GM23248 (cell line): ENCODE measurements around the gene FZD10. TPM values are rescaled to one million over a fixed set of nuclear protein-coding genes. Genes with fewer than 3 reads are reported as not detected.

Experiments used
- DNase-seq: peaks from one replicate; pipeline ENCODE4 v3.0.0-alpha.2; 2015
- H2AFZ ChIP-seq: fragments of 200-600 bp; sonication (generic); 2 replicates; pipeline ENCODE4 v1.6.1; 2016; ENCODE audit warnings: antibody characterized with exemption
- H3F3A ChIP-seq: fragments of 200-600 bp; sonication (generic); 2 replicates; pipeline ENCODE4 v1.6.1; 2016; ENCODE audit warnings: mild to moderate bottlenecking, antibody characterized with exemption, mixed run types; ENCODE audit not compliant: insufficient read depth
- H3K27ac ChIP-seq: fragments of 200-600 bp; sonication (generic); 2 replicates; pipeline ENCODE4 v1.5.1; 2016; ENCODE audit warnings: mild to moderate bottlenecking
- H3K27me3 ChIP-seq: fragments of 200-600 bp; sonication (generic); replicated peaks from 2 replicates; pipeline ENCODE4 v1.6.1; 2016; ENCODE audit warnings: mild to moderate bottlenecking; ENCODE audit not compliant: insufficient read depth
- H3K36me3 ChIP-seq: fragments of 200-600 bp; sonication (generic); 2 replicates; pipeline ENCODE4 v1.6.1; 2016; ENCODE audit warnings: low read depth, mild to moderate bottlenecking
- H3K4me1 ChIP-seq: fragments of 200-600 bp; sonication (generic); 2 replicates; pipeline ENCODE4 v1.6.1; 2016; ENCODE audit warnings: mild to moderate bottlenecking; ENCODE audit not compliant: insufficient read depth
- H3K4me2 ChIP-seq: fragments of 200-600 bp; sonication (generic); one replicate; pipeline ENCODE4 v1.6.1; 2016; ENCODE audit warnings: mild to moderate bottlenecking; ENCODE audit not compliant: unreplicated experiment
- H3K4me3 ChIP-seq: fragments of 200-600 bp; sonication (generic); 2 replicates; pipeline ENCODE4 v1.5.1; 2016; ENCODE audit warnings: mild to moderate bottlenecking
- H3K79me2 ChIP-seq: fragments of 200-600 bp; sonication (generic); 2 replicates; pipeline ENCODE4 v1.6.1; 2016; ENCODE audit warnings: mild to moderate bottlenecking; ENCODE audit not compliant: insufficient read depth
- H3K9ac ChIP-seq: fragments of 200-600 bp; sonication (generic); 2 replicates; pipeline ENCODE4 v1.6.1; 2016; ENCODE audit warnings: mild to moderate bottlenecking
- H3K9me2 ChIP-seq: fragments of 200-600 bp; sonication (generic); 2 replicates; pipeline ENCODE4 v1.6.1; 2016; ENCODE audit warnings: mixed run types, mild to moderate bottlenecking, moderate library complexity; ENCODE audit not compliant: insufficient read depth
- H3K9me3 ChIP-seq: fragments of 200-600 bp; sonication (generic); one replicate; pipeline ENCODE4 v1.6.1; 2017; ENCODE audit warnings: low read depth
- H4K20me1 ChIP-seq: fragments of 200-600 bp; sonication (generic); 2 replicates; pipeline ENCODE4 v1.6.0; 2016; ENCODE audit not compliant: insufficient read depth
- EZH2 ChIP-seq: fragments of 200-600 bp; sonication (generic); IDR thresholded peaks from 2 replicates; pipeline ENCODE4 v1.6.1; 2018; ENCODE audit warnings: antibody characterized with exemption, mild to moderate bottlenecking; ENCODE audit not compliant: insufficient read depth, poor library complexity, severe bottlenecking
- EZH2phosphoT487 ChIP-seq: fragments of 200-600 bp; sonication (generic); IDR thresholded peaks from 2 replicates; pipeline ENCODE4 v1.6.1; 2018; ENCODE audit warnings: antibody characterized with exemption, moderate library complexity, mild to moderate bottlenecking, low read depth; ENCODE audit not compliant: insufficient read depth
- WGBS, 2 experiments: methylation state at CpG; one replicate each; pipeline ENCODE4 v1.1.6; 2015 to 2017; ENCODE audit warnings: low lambda C conversion rate in 2 of 2, low coverage in 1 of 2; ENCODE audit errors: missing lambda C conversion rate in 2 of 2; 5-methylcytosine and 5-hydroxymethylcytosine counted together
- in situ Hi-C: fragments of 300-500 bp; cut with MboI; formaldehyde crosslinking; loops from 2 replicates; pipeline ENCODE4 v1.15.0; 2020
- polyA plus RNA-seq: library from polyadenylated mRNA; unstranded; fragments of >200 nt; fragmentation: Nextera tagmentation; extraction: Ambion mirVana; gene quantifications from 2 replicates; pipeline ENCODE4 v1.2.1, GENCODE V29; 2016
- total RNA-seq: library from RNA; depleted of rRNA; stranded (reverse); fragments of >200 nt; shearing (Covaris generic); gene quantifications from 2 replicates; pipeline ENCODE4 v1.2.3, GENCODE V29; 2014

Gene FZD10
- total and polyA plus RNA-seq, 2 experiments from 2014 or later = not detected

GRCh38 chr12:130120012-130120805 is 42.1 kb upstream of the FZD10 start:
- H4K20me1 ChIP-seq = no peaks in the 10 kb centered on the region
- no peaks in the 10 kb centered on the region for H3K4me1 ChIP-seq
- TF ChIP-seq EZH2phosphoT487 (no peak), EZH2 (no peak)
- 46 to 57% methylated on average over 29 to 30 of the region's 31 CpGs for WGBS, 2 experiments
- no peaks in the 10 kb centered on the region for H3K27me3 ChIP-seq
- no peak overlapping the region for H2AFZ ChIP-seq
- H3K27ac ChIP-seq = no peak overlapping the region
- no peaks in the 10 kb centered on the region for H3F3A ChIP-seq
- no peaks in the 10 kb centered on the region for H3K79me2 ChIP-seq
- H3K4me2 ChIP-seq = no peak overlapping the region
- in situ Hi-C loops = no loop called here
- H3K9me3 ChIP-seq = no peaks in the 10 kb centered on the region
- H3K9me2 ChIP-seq = no peaks in the 10 kb centered on the region
- H3K36me3 ChIP-seq = no peaks in the 10 kb centered on the region
- no peak overlapping the region for H3K9ac ChIP-seq
- no peak overlapping the region for H3K4me3 ChIP-seq
- DNase-seq = no peak

- DNase-seq = peak; percentile 5
- no peak overlapping the region for H3K4me2 ChIP-seq
- in situ Hi-C loops = no loop called here
- 2 to 4% methylated on average over 11 of the region's 11 CpGs for WGBS, 2 experiments
- H3K79me2 ChIP-seq = no peaks in the 10 kb centered on the region
- H4K20me1 ChIP-seq = no peaks in the 10 kb centered on the region
- no peak for TF ChIP-seq EZH2
- no peak for TF ChIP-seq EZH2phosphoT487
- no peak overlapping the region for H3K9ac ChIP-seq
- no peaks in the 10 kb centered on the region for H3K9me2 ChIP-seq
- H3K27ac ChIP-seq = no peak overlapping the region
- no peak overlapping the region for H3K4me3 ChIP-seq
- H3K36me3 ChIP-seq = no peaks in the 10 kb centered on the region
- no peak overlapping the region for H2AFZ ChIP-seq
- H3K4me1 ChIP-seq = no peaks in the 10 kb centered on the region
- no peaks in the 10 kb centered on the region for H3K27me3 ChIP-seq
- H3K9me3 ChIP-seq = no peaks in the 10 kb centered on the region
- H3F3A ChIP-seq = no peaks in the 10 kb centered on the region
Observed at GRCh38 chr12:130121226-130122000, 40.9 kb upstream of the FZD10 start.

GRCh38 chr12:130122356-130122755 is 39.9 kb upstream of the FZD10 start:
- H3K9me2 ChIP-seq = no peaks in the 10 kb centered on the region
- no peak overlapping the region for H3K4me2 ChIP-seq
- 51 to 59% methylated on average over 4 of the region's 4 CpGs for WGBS, 2 experiments
- no peaks in the 10 kb centered on the region for H3K27me3 ChIP-seq
- H3F3A ChIP-seq = no peaks in the 10 kb centered on the region
- no peak overlapping the region for H3K9ac ChIP-seq
- no peak for TF ChIP-seq EZH2phosphoT487
- no peak for TF ChIP-seq EZH2
- no peak for DNase-seq
- no peaks in the 10 kb centered on the region for H3K79me2 ChIP-seq
- H3K36me3 ChIP-seq = no peaks in the 10 kb centered on the region
- H3K27ac ChIP-seq = no peak overlapping the region
- no peak overlapping the region for H2AFZ ChIP-seq
- H3K4me3 ChIP-seq = no peak overlapping the region
- no peaks in the 10 kb centered on the region for H3K9me3 ChIP-seq
- no peaks in the 10 kb centered on the region for H3K4me1 ChIP-seq
- in situ Hi-C loops = no loop called here
- no peaks in the 10 kb centered on the region for H4K20me1 ChIP-seq

GRCh38 chr12:130124106-130124505 is 38.2 kb upstream of the FZD10 start:
- H3K9ac ChIP-seq = no peak overlapping the region
- H3K27ac ChIP-seq = no peak overlapping the region
- no peaks in the 10 kb centered on the region for H3K9me3 ChIP-seq
- no peaks in the 10 kb centered on the region for H3K4me1 ChIP-seq
- no peak overlapping the region for H3K4me3 ChIP-seq
- no peaks in the 10 kb centered on the region for H3K9me2 ChIP-seq
- in situ Hi-C loops = no loop called here
- no peak overlapping the region for H3K4me2 ChIP-seq
- no peaks in the 10 kb centered on the region for H3K36me3 ChIP-seq
- no peaks in the 10 kb centered on the region for H3K27me3 ChIP-seq
- WGBS, 2 experiments = 68 to 71% methylated on average over 4 of the region's 4 CpGs
- no peak for DNase-seq
- no peaks in the 10 kb centered on the region for H3F3A ChIP-seq
- TF ChIP-seq EZH2 (no peak), EZH2phosphoT487 (no peak)
- no peak overlapping the region for H2AFZ ChIP-seq
- H4K20me1 ChIP-seq = no peaks in the 10 kb centered on the region
- no peaks in the 10 kb centered on the region for H3K79me2 ChIP-seq
